Measurements from ENCODE around the gene NDE1. TPM values are rescaled to one million over a fixed set of nuclear protein-coding genes. Genes with fewer than 3 reads are reported as not detected.
A peak's percentile ranks its signal among the peaks of the same experiment; 100 is the strongest.

NDE1 gene
- total RNA-seq, 4 donors from 2014 or later, result 22.9 to 73.5 (median 38.8) TPM

- no peaks in the 10 kb centered on the region for H3K27me3 ChIP-seq
- no peaks in the 10 kb centered on the region for H3K9me3 ChIP-seq
- H3K4me1 ChIP-seq, result peaks cover 0 to 35% (median 25%) of the 10 kb centered on the region in 4 donors
- WGBS, 2 donors, result 62 to 74% methylated on average over 11 of the region's 11 CpGs
- peak overlapping the region in 2 of 4 donors; percentile 59 to 67 for H3K27ac ChIP-seq
- no peak for DNase-seq (ENCODE audit: low spot score in 2 of 2)
- peaks cover 0 to 51% (median 13%) of the 10 kb centered on the region in 3 donors for H3K36me3 ChIP-seq
- TF ChIP-seq CTCF (IDR thresholded peaks at IDR 0.05), result no peak
- TF ChIP-seq EP300 (IDR thresholded peaks at IDR 0.05), result no peak
- no peak for TF ChIP-seq POLR2A (IDR thresholded peaks at IDR 0.05)
- no peak overlapping the region for H3K4me3 ChIP-seq
Observed at GRCh38 chr16:15639061-15639568, 10.9 kb upstream of the NDE1 start.

- WGBS, 2 donors, result 66 to 75% methylated on average over 4 of the region's 4 CpGs
- Histone ChIP-seq H3K36me3 (peaks cover 0 to 33% (median under 1%) of the 10 kb centered on the region in 3 donors), H3K4me1 (peaks cover 0 to 38% (median 25%) of the 10 kb centered on the region in 4 donors), H3K4me3 (no peak overlapping the region), H3K27ac (peak overlapping the region in 3 of 4 donors; percentile 59 to 100 (median 95)), H3K9me3 (no peaks in the 10 kb centered on the region), H3K27me3 (no peaks in the 10 kb centered on the region)
- TF ChIP-seq CTCF (IDR thresholded peaks at IDR 0.05) (no peak), EP300 (IDR thresholded peaks at IDR 0.05) (no peak), POLR2A (IDR thresholded peaks at IDR 0.05) (no peak)
- no peak for DNase-seq (ENCODE audit: low spot score in 2 of 2)
Observed at GRCh38 chr16:15640966-15641365, 9.1 kb upstream of the NDE1 start.

GRCh38 chr16:15641753-15642556 is 8.1 kb upstream of the NDE1 start:
- Histone ChIP-seq H3K4me1 (peaks cover 0 to 38% (median 23%) of the 10 kb centered on the region in 4 donors), H3K4me3 (peak overlapping the region; percentile 77 to 90 (median 86)), H3K9me3 (no peaks in the 10 kb centered on the region), H3K27me3 (no peaks in the 10 kb centered on the region), H3K36me3 (peaks cover 0 to 23% (median 0%) of the 10 kb centered on the region in 3 donors), H3K27ac (peak overlapping the region; percentile 95 to 100 (median 98))
- DNase-seq (ENCODE audit: low spot score in 2 of 2), result no peak
- TF ChIP-seq EP300 (IDR thresholded peaks at IDR 0.05), result no peak
- no peak for TF ChIP-seq POLR2A (IDR thresholded peaks at IDR 0.05)
- TF ChIP-seq CTCF (IDR thresholded peaks at IDR 0.05), result no peak
- 23 to 26% methylated on average over 15 of the region's 15 CpGs for WGBS, 2 donors

GRCh38 chr16:15642557-15643047 is 7.4 kb upstream of the NDE1 start:
- H3K36me3 ChIP-seq, result peaks cover 0 to 16% (median 0%) of the 10 kb centered on the region in 3 donors
- H3K4me1 ChIP-seq, result peaks cover 0 to 38% (median 22%) of the 10 kb centered on the region in 4 donors
- peak overlapping the region; percentile 77 to 90 (median 86) for H3K4me3 ChIP-seq
- peak overlapping the region; percentile 95 to 100 (median 98) for H3K27ac ChIP-seq
- H3K27me3 ChIP-seq, result no peaks in the 10 kb centered on the region
- H3K9me3 ChIP-seq, result no peaks in the 10 kb centered on the region
- TF ChIP-seq POLR2A (IDR thresholded peaks at IDR 0.05) (no peak), CTCF (IDR thresholded peaks at IDR 0.05) (peak; percentile 12 to 41 (median 32)), EP300 (IDR thresholded peaks at IDR 0.05) (no peak)
- DNase-seq (ENCODE audit: low spot score in 2 of 2), result peak; percentile 32 to 54
- 1% methylated on average over 17 to 20 of the region's 23 CpGs for WGBS, 2 donors
